Stimulated activated CD8-positive, alpha-beta memory T cell treated with anti-CD3 and anti-CD28 coated beads, Interleukin-2, amount 100 ng/mL, for 48 hours (primary cell): ENCODE data around the gene PIK3C2B.

Experiments used
- DNase-seq, 2 donors: peaks; one replicate each; pipeline ENCODE4 v3.0.0-alpha.2; 2020; ENCODE audit warnings: low read depth in 2 of 2

The PIK3C2B gene

GRCh38 chr1:204461331-204462228, 33.0 kb downstream of the PIK3C2B start:
- DNase-seq = no peak

- DNase-seq = no peak
These were observed 34.3 kb downstream of the PIK3C2B start for GRCh38 chr1:204460346-204460745.

- DNase-seq = no peak
These were observed 34.9 kb downstream of the PIK3C2B start for GRCh38 chr1:204459706-204460105.

- DNase-seq = no peak
These were observed 36.9 kb downstream of the PIK3C2B start for GRCh38 chr1:204457666-204458065.

GRCh38 chr1:204456826-204457442, 37.7 kb downstream of the PIK3C2B start:
- DNase-seq = no peak

- DNase-seq = no peak
These were observed 38.8 kb downstream of the PIK3C2B start for GRCh38 chr1:204455831-204456145.

- no peak for DNase-seq
These were observed 39.4 kb downstream of the PIK3C2B start for GRCh38 chr1:204455063-204455830.

- DNase-seq = no peak
These were observed 40.1 kb downstream of the PIK3C2B start for GRCh38 chr1:204454476-204454875.

GRCh38 chr1:204453141-204453772, 41.3 kb downstream of the PIK3C2B start:
- peak; percentile 51 to 53 for DNase-seq

- no peak for DNase-seq
These were observed 43.1 kb downstream of the PIK3C2B start for GRCh38 chr1:204451352-204452124.

GRCh38 chr1:204450461-204451257, 43.9 kb downstream of the PIK3C2B start:
- DNase-seq = no peak

GRCh38 chr1:204449678-204450280, 44.8 kb downstream of the PIK3C2B start:
- DNase-seq = no peak

- no peak for DNase-seq
These were observed 45.5 kb downstream of the PIK3C2B start for GRCh38 chr1:204448991-204449677.

- DNase-seq = no peak
These were observed 46.2 kb downstream of the PIK3C2B start for GRCh38 chr1:204448344-204448964.

- no peak for DNase-seq
These were observed 46.9 kb downstream of the PIK3C2B start for GRCh38 chr1:204447736-204448135.

GRCh38 chr1:204447190-204447589, 47.4 kb downstream of the PIK3C2B start:
- no peak for DNase-seq

GRCh38 chr1:204446413-204447111, 48.0 kb downstream of the PIK3C2B start:
- peak; percentile 48 to 56 for DNase-seq

GRCh38 chr1:204445860-204446412, 48.7 kb downstream of the PIK3C2B start:
- DNase-seq = peak; percentile 47 to 49
